ENCODE results near the gene IQSEC1.

DNA sequence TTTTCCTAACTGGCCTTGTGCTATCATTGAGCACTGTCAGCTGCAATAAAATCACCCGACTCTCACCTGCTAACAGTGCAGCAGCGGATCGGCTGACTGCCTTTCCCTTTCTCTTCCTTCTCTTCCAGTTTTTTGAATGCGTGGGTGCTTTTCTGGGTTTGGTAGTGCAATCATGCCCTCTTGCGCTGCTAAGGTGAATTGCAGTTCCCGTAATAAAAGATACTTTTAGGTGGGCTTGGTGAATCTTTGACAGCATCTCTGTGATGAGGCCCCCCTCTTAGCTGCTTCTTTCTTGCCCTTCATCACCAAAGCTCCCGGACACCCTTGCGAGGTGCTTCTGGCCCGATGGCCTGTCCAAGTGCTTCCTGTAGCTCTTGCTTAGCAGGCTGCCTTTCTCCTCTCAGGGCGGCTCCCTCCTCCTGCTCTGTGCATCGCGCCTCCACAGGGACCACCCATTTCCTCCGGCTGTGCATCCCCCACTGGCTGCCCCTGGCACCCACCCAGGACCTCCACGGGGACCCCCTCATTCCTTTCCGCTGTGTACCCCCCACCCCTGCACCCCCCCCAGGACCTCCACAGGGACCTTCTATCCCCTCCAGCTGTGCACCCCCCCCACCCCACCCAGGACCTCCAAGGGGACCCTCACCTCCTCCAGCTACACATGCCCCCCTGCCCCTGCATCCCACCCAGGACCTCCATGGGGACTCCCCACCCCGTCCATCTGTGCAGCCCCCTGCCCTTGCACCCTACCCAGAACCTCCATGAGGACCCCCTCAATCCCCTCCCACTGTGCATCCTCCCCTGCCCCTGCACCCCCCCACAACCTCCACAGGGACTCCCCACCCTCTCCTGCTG, 181.0 kb downstream of the IQSEC1 start:
- TF ChIP-seq CTCF (IDR thresholded peaks at IDR 0.05) (peak; percentile 92 to 96 (median 94)), POLR2A (IDR thresholded peaks at IDR 0.05) (no peak), POLR2AphosphoS5 (IDR thresholded peaks at IDR 0.05) (no peak)

All from sigmoid colon (tissue), 4 donors.